Measurements from ENCODE around the gene SMPD2. TPM values are rescaled to one million over a fixed set of nuclear protein-coding genes. Genes with fewer than 3 reads are reported as not detected.

Gene SMPD2
- total RNA-seq, 6 donors from 2014 or later = 9.4 to 25.2 (median 15.4) TPM

GRCh38 chr6:109467696-109468095, 27.2 kb downstream of the SMPD2 start:
- Histone ChIP-seq H3K4me1 (peaks cover 0 to 10% (median 4%) of the 10 kb centered on the region in 4 donors), H3K27ac (no peak overlapping the region), H3K36me3 (peaks cover 0 to 89% (median 54%) of the 10 kb centered on the region in 4 donors), H3K9me3 (no peaks in the 10 kb centered on the region), H3K27me3 (no peaks in the 10 kb centered on the region), H3K4me3 (no peak overlapping the region)
- WGBS, 2 donors = 89 to 95% methylated on average over 6 of the region's 6 CpGs
- ATAC-seq (ENCODE audit: low FRiP score in 2 of 2) = no peak
- DNase-seq = no peak
- no peak for TF ChIP-seq POLR2AphosphoS5 (IDR thresholded peaks at IDR 0.05)

DNA sequence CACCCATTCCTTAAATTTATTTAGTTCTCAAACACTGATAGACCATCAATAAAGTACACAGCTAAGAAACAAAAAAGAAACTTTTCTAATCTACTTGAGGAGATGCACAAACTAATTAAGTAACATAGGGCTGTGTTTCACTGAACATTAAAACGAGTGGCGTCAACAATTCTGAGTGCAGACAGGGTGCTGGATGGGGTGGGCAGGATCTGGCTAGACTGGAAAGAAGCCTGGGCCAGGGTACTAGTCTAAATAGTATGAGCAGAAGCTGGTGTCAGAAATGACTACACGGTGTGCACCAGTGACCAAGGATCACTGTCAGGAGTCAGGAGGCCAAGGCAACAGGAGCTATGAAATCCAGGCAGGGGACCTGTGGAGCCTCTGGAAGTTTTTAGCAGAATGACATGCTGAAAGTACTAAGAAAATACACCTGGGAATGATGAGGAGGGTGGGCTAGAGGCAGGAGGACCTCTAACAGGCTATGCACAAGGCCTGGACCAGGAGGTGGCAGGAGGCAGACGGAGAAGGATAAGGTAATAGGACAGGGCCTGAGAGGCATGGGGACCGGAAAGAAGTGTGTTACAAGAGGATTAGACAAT, 29.2 kb downstream of the SMPD2 start:
- Histone ChIP-seq H3K4me3 (no peak overlapping the region), H3K27me3 (no peaks in the 10 kb centered on the region), H3K27ac (no peak overlapping the region), H3K4me1 (peaks cover 0 to 10% (median 4%) of the 10 kb centered on the region in 4 donors), H3K36me3 (peaks cover 6 to 96% (median 69%) of the 10 kb centered on the region in 4 donors), H3K9me3 (no peaks in the 10 kb centered on the region)
- DNase-seq (no peak), ATAC-seq (ENCODE audit: low FRiP score in 2 of 2) (no peak)
- TF ChIP-seq EP300 (IDR thresholded peaks at IDR 0.05) = no peak
- TF ChIP-seq, protein P1, sequence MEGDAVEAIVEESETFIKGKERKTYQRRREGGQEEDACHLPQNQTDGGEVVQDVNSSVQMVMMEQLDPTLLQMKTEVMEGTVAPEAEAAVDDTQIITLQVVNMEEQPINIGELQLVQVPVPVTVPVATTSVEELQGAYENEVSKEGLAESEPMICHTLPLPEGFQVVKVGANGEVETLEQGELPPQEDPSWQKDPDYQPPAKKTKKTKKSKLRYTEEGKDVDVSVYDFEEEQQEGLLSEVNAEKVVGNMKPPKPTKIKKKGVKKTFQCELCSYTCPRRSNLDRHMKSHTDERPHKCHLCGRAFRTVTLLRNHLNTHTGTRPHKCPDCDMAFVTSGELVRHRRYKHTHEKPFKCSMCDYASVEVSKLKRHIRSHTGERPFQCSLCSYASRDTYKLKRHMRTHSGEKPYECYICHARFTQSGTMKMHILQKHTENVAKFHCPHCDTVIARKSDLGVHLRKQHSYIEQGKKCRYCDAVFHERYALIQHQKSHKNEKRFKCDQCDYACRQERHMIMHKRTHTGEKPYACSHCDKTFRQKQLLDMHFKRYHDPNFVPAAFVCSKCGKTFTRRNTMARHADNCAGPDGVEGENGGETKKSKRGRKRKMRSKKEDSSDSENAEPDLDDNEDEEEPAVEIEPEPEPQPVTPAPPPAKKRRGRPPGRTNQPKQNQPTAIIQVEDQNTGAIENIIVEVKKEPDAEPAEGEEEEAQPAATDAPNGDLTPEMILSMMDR (IDR thresholded peaks at IDR 0.05) = no peak
- TF ChIP-seq POLR2AphosphoS5 (IDR thresholded peaks at IDR 0.05) = no peak
- no peak for TF ChIP-seq POLR2A (IDR thresholded peaks at IDR 0.05)
- WGBS, 2 donors = 86 to 88% methylated on average over 5 of the region's 5 CpGs

GRCh38 chr6:109471105-109471810, 30.7 kb downstream of the SMPD2 start:
- Histone ChIP-seq H3K9me3 (no peaks in the 10 kb centered on the region), H3K4me3 (no peak overlapping the region), H3K27ac (no peak overlapping the region), H3K36me3 (peaks cover 6 to 96% (median 73%) of the 10 kb centered on the region in 4 donors), H3K4me1 (peaks cover 0 to 10% (median 2%) of the 10 kb centered on the region in 4 donors), H3K27me3 (no peaks in the 10 kb centered on the region)
- no peak for TF ChIP-seq POLR2AphosphoS5 (IDR thresholded peaks at IDR 0.05)
- no peak for TF ChIP-seq POLR2A (IDR thresholded peaks at IDR 0.05)
- TF ChIP-seq, protein P1 (IDR thresholded peaks at IDR 0.05) = no peak
- TF ChIP-seq EP300 (IDR thresholded peaks at IDR 0.05) = no peak
- WGBS, 2 donors = 90 to 94% methylated on average over 5 of the region's 5 CpGs
- ATAC-seq (ENCODE audit: low FRiP score in 2 of 2) = no peak
- no peak for DNase-seq

DNA sequence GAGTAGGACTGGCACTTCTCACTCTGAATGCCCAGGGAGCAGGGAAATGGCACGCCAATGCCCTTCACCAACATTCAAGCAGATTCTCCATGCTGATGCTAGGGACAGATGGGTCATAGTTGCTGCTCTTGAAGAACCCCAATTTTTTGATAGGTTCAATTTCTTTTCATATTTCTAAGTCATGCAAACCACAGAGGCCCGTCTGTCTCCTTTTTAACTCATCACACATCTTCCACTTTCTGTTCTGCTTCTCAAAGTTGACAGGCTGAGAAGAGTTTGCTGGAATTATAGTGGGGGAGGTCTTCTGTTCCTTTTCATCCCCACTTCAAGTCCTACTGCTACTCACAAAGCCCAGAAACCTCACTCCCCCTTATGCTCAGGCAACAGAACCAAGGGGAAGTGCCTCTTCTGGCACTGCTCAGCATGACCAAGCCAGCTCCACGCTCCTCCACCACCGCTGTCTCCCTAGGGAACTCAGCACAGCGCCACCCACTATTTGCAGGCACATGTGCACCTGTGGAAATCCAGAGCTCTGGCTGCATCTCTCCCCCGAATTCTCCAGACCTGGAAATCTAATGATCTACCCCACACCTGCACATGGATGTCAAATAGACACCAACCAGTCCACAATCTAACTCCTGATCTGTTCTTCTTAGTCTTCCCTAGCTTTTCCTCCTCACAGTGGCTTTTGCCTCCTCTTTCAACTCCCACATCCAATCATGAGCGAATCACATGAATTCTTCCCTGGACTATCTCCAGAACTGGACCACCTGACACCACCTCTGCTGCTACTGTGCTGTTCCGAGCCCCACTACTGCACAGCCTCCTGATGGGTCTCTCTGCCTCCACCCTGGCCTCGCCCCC, 31.8 kb downstream of the SMPD2 start:
- Histone ChIP-seq H3K36me3 (peaks cover 6 to 89% (median 71%) of the 10 kb centered on the region in 4 donors), H3K27ac (no peak overlapping the region), H3K27me3 (no peaks in the 10 kb centered on the region), H3K4me3 (no peak overlapping the region), H3K9me3 (no peaks in the 10 kb centered on the region), H3K4me1 (peaks cover 0 to 13% (median 2%) of the 10 kb centered on the region in 4 donors)
- ATAC-seq (ENCODE audit: low FRiP score in 2 of 2) (no peak), DNase-seq (no peak)
- WGBS, 2 donors = 94 to 95% methylated on average over 9 of the region's 9 CpGs
- no peak for TF ChIP-seq POLR2AphosphoS5 (IDR thresholded peaks at IDR 0.05)
- TF ChIP-seq EP300 (IDR thresholded peaks at IDR 0.05) = no peak
- TF ChIP-seq POLR2A (IDR thresholded peaks at IDR 0.05) = no peak
- TF ChIP-seq, protein P1 (IDR thresholded peaks at IDR 0.05) = no peak

DNA sequence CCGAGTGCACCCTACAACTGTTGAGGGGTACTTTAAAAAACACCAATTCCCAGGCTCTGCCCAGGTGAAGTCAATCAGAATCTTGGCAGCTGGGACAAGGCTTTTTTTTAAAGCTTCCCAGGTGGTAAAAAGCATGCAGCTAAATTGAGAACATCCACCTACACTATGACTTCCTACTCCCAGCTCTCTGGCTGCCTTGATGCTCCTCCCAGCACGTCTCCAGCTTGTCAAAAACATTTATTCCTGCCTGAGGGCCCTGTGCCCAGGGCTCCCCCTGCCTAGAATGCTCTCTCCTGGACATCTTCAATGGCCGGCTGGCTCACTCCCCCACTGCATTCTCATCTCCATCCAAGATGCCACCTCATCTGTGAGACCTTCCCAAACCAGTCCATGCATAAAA, 32.6 kb downstream of the SMPD2 start:
- TF ChIP-seq POLR2A (IDR thresholded peaks at IDR 0.05) (no peak), EP300 (IDR thresholded peaks at IDR 0.05) (no peak), POLR2AphosphoS5 (IDR thresholded peaks at IDR 0.05) (no peak)
- TF ChIP-seq, protein P1 (IDR thresholded peaks at IDR 0.05) = no peak
- H3K27ac ChIP-seq = no peak overlapping the region
- H3K36me3 ChIP-seq = peaks cover 6 to 86% (median 69%) of the 10 kb centered on the region in 4 donors
- H3K27me3 ChIP-seq = no peaks in the 10 kb centered on the region
- no peak for DNase-seq
- H3K4me3 ChIP-seq = no peak overlapping the region
- H3K4me1 ChIP-seq = peaks cover 3 to 20% (median 9%) of the 10 kb centered on the region in 4 donors
- no peak for ATAC-seq (ENCODE audit: low FRiP score in 2 of 2)
- no peaks in the 10 kb centered on the region for H3K9me3 ChIP-seq
- WGBS, 2 donors = 95 to 97% methylated on average over 3 of the region's 3 CpGs

Data from upper lobe of left lung (tissue), 6 donors.